GM12872 (cell line): ENCODE results near the gene ZMIZ1.

Experiments used
- CTCF ChIP-seq: IDR thresholded peaks from 3 replicates; pipeline ENCODE4 v1.5.1; 2011; ENCODE audit warnings: low read depth, mild to moderate bottlenecking, low read length, moderate library complexity; ENCODE audit not compliant: insufficient read depth

ZMIZ1 gene

GRCh38 chr10:79202188-79203013, 133.6 kb downstream of the ZMIZ1 start:
- TF ChIP-seq CTCF = peak; percentile 76

DNA sequence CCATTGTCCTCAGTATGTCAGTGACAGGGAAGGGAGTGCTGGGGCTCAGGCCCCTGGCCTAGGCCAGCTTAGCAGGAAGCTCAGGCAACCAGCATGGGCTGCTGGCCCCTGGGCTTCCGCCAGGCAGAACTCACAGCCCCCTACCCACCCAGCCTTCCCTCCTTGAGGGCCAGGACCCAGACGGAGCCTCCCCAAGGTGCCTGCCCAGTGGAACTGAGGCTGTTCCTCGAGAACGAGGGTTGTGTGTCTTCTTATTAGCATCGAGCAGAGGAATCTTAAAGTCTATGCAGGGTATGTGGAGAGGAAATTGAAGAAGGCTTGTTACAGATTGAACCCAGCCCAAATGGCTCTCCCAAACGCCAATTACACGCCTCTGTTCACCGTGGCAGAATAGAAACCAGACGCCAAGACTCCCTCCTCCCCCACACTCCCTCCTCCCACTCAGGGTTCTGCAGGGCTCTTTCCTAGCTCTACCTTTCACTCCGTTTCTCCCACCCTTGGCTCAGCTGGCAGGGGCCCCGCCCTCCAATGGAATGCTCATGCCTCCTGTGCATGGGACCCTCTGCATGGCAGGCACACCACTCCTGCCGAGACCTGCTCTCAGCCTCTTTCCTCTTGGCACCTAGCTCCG, 134.4 kb downstream of the ZMIZ1 start:
- no peak for TF ChIP-seq CTCF

- TF ChIP-seq CTCF = no peak
Measured at GRCh38 chr10:79203833-79204232, 135.1 kb downstream of the ZMIZ1 start.

DNA sequence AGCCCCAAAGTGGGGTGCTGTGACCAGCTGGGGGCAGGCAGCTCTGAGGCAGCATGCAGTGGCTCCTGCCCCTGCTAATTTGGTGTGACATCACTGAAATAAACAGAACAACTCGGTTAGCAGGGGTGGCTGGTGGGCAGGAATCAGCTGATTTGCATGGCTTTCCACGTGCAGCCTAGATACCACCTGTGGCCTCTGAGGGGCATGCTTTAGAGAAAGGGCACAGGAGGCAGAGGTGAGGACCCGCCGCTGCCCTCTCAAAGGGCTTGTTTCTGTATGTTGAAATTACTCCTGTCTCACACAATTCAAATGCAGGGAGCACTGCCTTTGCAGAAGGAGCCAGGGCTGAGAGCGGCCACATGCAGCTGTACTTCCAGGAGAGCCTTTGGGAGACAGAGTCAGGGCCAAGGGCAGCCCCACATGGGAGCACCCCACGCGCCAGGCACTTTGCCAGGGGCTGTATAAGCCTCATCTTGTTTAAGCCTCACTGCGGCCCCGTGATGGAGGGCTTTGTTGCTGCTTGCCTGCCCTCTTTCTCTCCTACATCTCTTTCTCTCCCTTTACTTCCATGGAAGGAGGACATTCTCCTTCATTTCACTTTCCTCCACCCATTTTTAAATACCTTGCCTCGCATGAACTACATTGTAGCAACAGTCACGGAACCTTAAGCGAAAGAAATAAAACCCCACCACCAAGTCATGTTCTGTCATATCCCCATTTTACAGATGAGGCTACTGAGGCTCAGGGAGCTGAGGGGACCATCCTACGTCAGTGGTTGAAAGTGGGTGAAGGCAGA, 137.7 kb downstream of the ZMIZ1 start:
- TF ChIP-seq CTCF = no peak

DNA sequence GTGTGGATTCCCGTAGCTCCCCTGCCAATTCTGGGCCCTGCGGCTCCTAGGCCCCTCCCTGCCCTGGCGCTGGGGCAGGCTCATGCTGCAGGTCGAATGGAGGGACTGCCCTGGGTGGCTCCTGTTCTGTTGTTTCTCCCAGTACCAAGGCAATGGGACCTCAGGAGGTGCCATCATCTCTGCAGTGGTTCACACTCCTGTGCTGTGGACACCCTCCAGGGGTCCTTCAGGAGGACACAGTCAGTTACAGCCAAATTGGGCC, 138.3 kb downstream of the ZMIZ1 start:
- TF ChIP-seq CTCF = no peak

- no peak for TF ChIP-seq CTCF
Measured at GRCh38 chr10:79207726-79208125, 139.0 kb downstream of the ZMIZ1 start.

DNA sequence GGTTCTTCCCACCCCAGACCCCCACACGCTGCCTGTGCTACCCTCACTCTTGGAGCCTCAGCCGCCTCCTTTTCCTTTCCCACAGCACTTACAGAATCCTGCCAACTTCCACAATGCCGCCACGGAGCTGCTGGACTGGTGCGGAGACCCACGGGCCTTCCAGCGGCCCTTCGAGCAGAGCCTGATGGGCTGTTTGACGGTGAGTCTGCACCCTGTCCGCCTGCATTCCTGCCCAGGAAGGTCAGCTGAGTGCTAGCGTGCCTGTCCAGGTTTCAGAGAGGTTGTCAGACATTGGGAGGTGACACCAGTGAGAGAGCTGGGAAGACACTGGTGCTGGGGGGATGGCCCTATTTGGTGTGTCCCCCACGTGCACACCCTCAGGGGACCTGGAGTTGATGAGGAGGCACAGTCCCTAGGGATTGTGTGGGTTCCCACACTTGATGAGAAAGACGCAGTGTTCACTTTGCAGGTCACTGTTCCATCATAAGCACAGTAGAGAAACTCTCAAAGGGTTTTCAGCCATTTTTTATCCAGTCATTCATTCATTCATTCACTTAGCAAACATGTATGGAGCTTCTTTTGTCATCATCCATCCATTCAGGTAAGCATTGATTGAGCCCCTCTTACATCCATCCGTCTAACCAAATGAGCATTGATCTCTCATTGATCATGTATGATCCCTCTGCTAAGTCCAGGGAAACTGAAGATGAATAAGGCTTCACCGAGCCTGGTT, 139.7 kb downstream of the ZMIZ1 start:
- no peak for TF ChIP-seq CTCF
